ENCODE results near the gene IRF7.

- no peak for TF ChIP-seq EP300 (IDR thresholded peaks at IDR 0.05; ENCODE audit: borderline replicate concordance in 1 of 2, low read depth in 1 of 2, low read length in 1 of 2)
- TF ChIP-seq NFIC (IDR thresholded peaks at IDR 0.05; ENCODE audit: borderline replicate concordance) = no peak
- no peak for TF ChIP-seq CTCF (IDR thresholded peaks at IDR 0.05)
These were observed 2.3 kb downstream of the IRF7 start for GRCh38 chr11:613369-613968.

Data from SK-N-SH (cell line).